SK-N-SH (cell line): ENCODE measurements around the gene GPR39. TPM values are rescaled to one million over a fixed set of nuclear protein-coding genes. Genes with fewer than 3 reads are reported as not detected.

Source experiments
- CTCF ChIA-PET: fragments of 300-600, 350-600 bp; formaldehyde crosslinking; extraction: SDS; loops from one replicate; lab custom pipeline; 2021; lab: Yijun Ruan, JAX
- POLR2A ChIA-PET: fragments of 350-600 bp; sonication (Branson Sonifier 250); formaldehyde crosslinking; extraction: SDS; loops from one replicate; lab custom pipeline; 2020; ENCODE audit warnings: antibody characterized with exemption, inconsistent platforms; lab: Yijun Ruan, JAX
- DNase-seq: peaks from one replicate; pipeline ENCODE4 v3.0.0; 2012
- H2AFZ ChIP-seq: fragments of 200-600 bp; sonication (generic); 2 replicates; pipeline ENCODE4 v1.8.1; 2016; ENCODE audit warnings: antibody characterized with exemption, mild to moderate bottlenecking, low read depth
- H3F3A ChIP-seq: fragments of 200-600 bp; sonication (generic); replicated peaks from 2 replicates; pipeline ENCODE3; 2016; ENCODE audit warnings: antibody characterized with exemption, mild to moderate bottlenecking; ENCODE audit not compliant: insufficient read depth
- H3K27ac ChIP-seq, 2 experiments: fragments of 200-500 bp in 1 of 2; fragments of 200-600 bp in 1 of 2; sonication (Bioruptor generic) in 1 of 2; sonication (generic), shearing (Covaris generic) in 1 of 2; 2 replicates each; pipeline versions ENCODE4 v1.5.1 to v1.6.1; 2014 to 2016; ENCODE audit warnings: low read depth in 2 of 2, inconsistent platforms in 1 of 2, low read length in 1 of 2, mild to moderate bottlenecking in 1 of 2, mixed read lengths in 1 of 2
- H3K27me3 ChIP-seq: fragments of 200-600 bp; sonication (generic), shearing (Covaris generic); 2 replicates; pipeline ENCODE4 v1.6.1; 2016; ENCODE audit warnings: mixed run types; ENCODE audit not compliant: insufficient read depth
- H3K36me3 ChIP-seq, 2 experiments: fragments of 200-500 bp in 1 of 2; fragments of 200-600 bp in 1 of 2; sonication (Bioruptor generic) in 1 of 2; sonication (generic) in 1 of 2; replicated peaks in 1 of 2; 2 replicates each; pipeline versions ENCODE3 to v1.5.1; 2014 to 2016; ENCODE audit warnings: low read length in 1 of 2, mild to moderate bottlenecking in 1 of 2; ENCODE audit not compliant: insufficient read depth in 2 of 2, control insufficient read depth in 1 of 2
- H3K4me1 ChIP-seq, 2 experiments: fragments of 200-500 bp in 1 of 2; fragments of 200-600 bp in 1 of 2; sonication (Bioruptor generic) in 1 of 2; sonication (generic), shearing (Covaris generic) in 1 of 2; 2 replicates each; pipeline versions ENCODE4 v1.5.1 to v1.6.1; 2014 to 2016; ENCODE audit warnings: low read depth in 1 of 2, low read length in 1 of 2, mixed run types in 1 of 2; ENCODE audit not compliant: insufficient read depth in 2 of 2, control insufficient read depth in 1 of 2
- H3K4me2 ChIP-seq: fragments of 200-600 bp; sonication (generic), shearing (Covaris generic); 2 replicates; pipeline ENCODE4 v1.6.1; 2017; ENCODE audit warnings: mixed run types
- H3K4me3 ChIP-seq, 2 experiments: fragments of 200-500 bp in 1 of 2; fragments of 200-600 bp in 1 of 2; sonication (Bioruptor generic) in 1 of 2; sonication (generic), shearing (Covaris generic) in 1 of 2; 2 replicates each; pipeline versions ENCODE4 v1.5.1 to v1.8.1; 2014 to 2016; ENCODE audit warnings: low read depth in 2 of 2, inconsistent platforms in 1 of 2, low read length in 1 of 2, mild to moderate bottlenecking in 1 of 2, mixed read lengths in 1 of 2, moderate library complexity in 1 of 2
- H3K79me2 ChIP-seq: fragments of 200-600 bp; sonication (generic); 2 replicates; pipeline ENCODE4 v1.8.1; 2017; ENCODE audit warnings: mild to moderate bottlenecking; ENCODE audit not compliant: insufficient read depth
- H3K9ac ChIP-seq: fragments of 200-600 bp; sonication (generic); 2 replicates; pipeline ENCODE4 v1.6.1; 2017; ENCODE audit warnings: mixed run types
- H3K9me2 ChIP-seq: fragments of 200-600 bp; sonication (generic); 2 replicates; pipeline ENCODE4 v1.6.1; 2017; ENCODE audit warnings: mixed run types
- H3K9me3 ChIP-seq: fragments of 200-600 bp; sonication (generic); 2 replicates; pipeline ENCODE4 v1.6.1; 2017; ENCODE audit warnings: mixed run types, mild to moderate bottlenecking, moderate library complexity
- H4K20me1 ChIP-seq: fragments of 200-600 bp; sonication (generic); 2 replicates; pipeline ENCODE4 v1.6.1; 2017; ENCODE audit warnings: mild to moderate bottlenecking, mixed run types; ENCODE audit not compliant: insufficient read depth
- CHD2 ChIP-seq: fragments of 150-350 bp; IDR thresholded peaks from 2 replicates; pipeline ENCODE4 v1.6.1; 2018; ENCODE audit warnings: low read length; ENCODE audit not compliant: partially characterized antibody
- FOSL2 ChIP-seq: IDR thresholded peaks from 2 replicates; pipeline ENCODE4 v1.4.0; 2012; ENCODE audit warnings: low read depth, mild to moderate bottlenecking, moderate library complexity, borderline replicate concordance
- FOXM1 ChIP-seq: IDR thresholded peaks from 2 replicates; pipeline ENCODE4 v1.4.0; 2012; ENCODE audit warnings: low read depth, mild to moderate bottlenecking
- GATA2 ChIP-seq: sonication (generic); formaldehyde crosslinking; IDR thresholded peaks from 2 replicates; pipeline ENCODE4 v1.5.0; 2020; ENCODE audit warnings: mild to moderate bottlenecking, missing genetic modification reagents
- NFIC ChIP-seq: IDR thresholded peaks from 2 replicates; pipeline ENCODE4 v1.4.0; 2012; ENCODE audit warnings: borderline replicate concordance
- POLR2AphosphoS5 ChIP-seq: IDR thresholded peaks from 2 replicates; pipeline ENCODE4 v1.6.1; 2012; ENCODE audit warnings: low read depth, low read length
- REST ChIP-seq: IDR thresholded peaks from 2 replicates; pipeline ENCODE4 v1.6.1; 2012; ENCODE audit warnings: mild to moderate bottlenecking, low read depth, low read length, moderate library complexity
- RFX5 ChIP-seq: IDR thresholded peaks from 2 replicates; pipeline ENCODE4 v1.6.1; 2012; ENCODE audit warnings: mild to moderate bottlenecking, improper control_type of control experiment, low read length
- SIN3A ChIP-seq: IDR thresholded peaks from 2 replicates; pipeline ENCODE4 v1.6.1; 2012; ENCODE audit warnings: low read depth, mild to moderate bottlenecking, low read length, moderate library complexity, borderline replicate concordance
- WGBS: methylation state at CpG from one replicate; pipeline ENCODE4 v1.1.6; 2017; ENCODE audit warnings: low lambda C conversion rate; 5-methylcytosine and 5-hydroxymethylcytosine counted together
- polyA plus RNA-seq, 3 experiments: library from polyadenylated mRNA; depleted of rRNA; stranded (reverse); fragments of >200 nt; gene quantifications; 2 replicates each; pipeline ENCODE4 v1.2.3, GENCODE V29; 2012
- TF ChIP-seq, protein P1 (sequence below): IDR thresholded peaks from 2 replicates; pipeline ENCODE4 v1.4.0; 2012; ENCODE audit warnings: low read depth, borderline replicate concordance
- TF ChIP-seq, protein P2 (sequence below): IDR thresholded peaks from 2 replicates; pipeline ENCODE4; 2012
- TF ChIP-seq, protein P3 (sequence below): fragments of 150-350 bp; IDR thresholded peaks from 2 replicates; pipeline ENCODE4 v1.6.1; 2017; ENCODE audit warnings: antibody characterized with exemption, low read length, low read depth, borderline replicate concordance

GPR39 gene
- polyA plus RNA-seq, 1 of the 3 experiments (the other 2 are of a cell fraction) = 2.3 TPM

DNA sequence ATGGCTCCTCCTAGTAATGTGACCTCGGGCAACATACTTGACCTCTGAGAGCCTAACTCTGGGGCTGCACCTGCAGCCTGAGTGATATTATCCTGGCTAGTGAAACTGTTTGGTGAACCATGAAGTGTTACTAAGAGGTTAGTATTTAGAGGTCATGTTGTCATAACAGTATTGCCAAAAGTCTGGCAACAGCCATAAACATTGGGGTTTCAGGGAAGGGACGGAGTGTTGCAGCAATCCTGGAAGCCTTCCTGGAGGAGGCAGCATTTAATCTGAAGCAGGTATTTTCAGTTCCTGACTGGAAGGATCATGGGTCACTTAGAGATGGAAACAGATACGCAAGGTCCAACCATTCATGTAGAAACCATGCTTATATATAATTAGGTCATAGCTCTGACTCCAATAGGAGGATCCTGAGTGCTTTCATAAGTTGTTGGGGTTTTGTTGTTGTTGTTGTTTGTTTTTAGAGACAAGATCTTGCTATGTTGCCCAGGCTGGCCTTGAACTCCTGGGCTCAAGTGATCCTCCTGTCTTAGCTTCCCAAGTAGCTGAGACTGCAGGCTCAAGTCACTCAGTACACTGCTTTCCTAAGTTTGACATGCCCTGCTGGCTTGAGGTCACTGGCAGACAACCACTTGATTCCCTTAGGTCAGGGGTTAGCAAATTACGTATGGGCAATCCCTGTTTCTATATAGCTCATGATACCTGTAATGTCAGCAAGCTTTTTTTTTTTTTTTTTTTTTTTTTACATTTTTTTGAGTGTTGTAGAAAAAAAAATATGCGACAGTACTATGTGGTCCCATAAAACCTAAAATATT is 21.5 kb downstream of the GPR39 start:
- peak overlapping the region; percentile 39 to 76; a peak in 3 of 4 replicates for H3K27ac ChIP-seq
- CTCF ChIA-PET = interaction anchor here (1.2 kb wide), 1 partner anchor 10 kb away, joined by 7 read pairs; no protein-coding TSS in a partner anchor
- 0 out of 2 replicates have a peak overlapping the region, but pooled peaks have one; percentile 63 for H3K4me2 ChIP-seq

More for the DNA sequence above, 21.5 kb downstream of the GPR39 start:
- Histone ChIP-seq H3K36me3 (no peaks in the 10 kb centered on the region), H3K4me3 (no peak overlapping the region), H3K9me2 (no peaks in the 10 kb centered on the region), H3K27me3 (no peaks in the 10 kb centered on the region), H2AFZ (no peak overlapping the region), H3K9me3 (no peaks in the 10 kb centered on the region)
- POLR2A ChIA-PET = no interaction called here
- TF ChIP-seq, protein P1, sequence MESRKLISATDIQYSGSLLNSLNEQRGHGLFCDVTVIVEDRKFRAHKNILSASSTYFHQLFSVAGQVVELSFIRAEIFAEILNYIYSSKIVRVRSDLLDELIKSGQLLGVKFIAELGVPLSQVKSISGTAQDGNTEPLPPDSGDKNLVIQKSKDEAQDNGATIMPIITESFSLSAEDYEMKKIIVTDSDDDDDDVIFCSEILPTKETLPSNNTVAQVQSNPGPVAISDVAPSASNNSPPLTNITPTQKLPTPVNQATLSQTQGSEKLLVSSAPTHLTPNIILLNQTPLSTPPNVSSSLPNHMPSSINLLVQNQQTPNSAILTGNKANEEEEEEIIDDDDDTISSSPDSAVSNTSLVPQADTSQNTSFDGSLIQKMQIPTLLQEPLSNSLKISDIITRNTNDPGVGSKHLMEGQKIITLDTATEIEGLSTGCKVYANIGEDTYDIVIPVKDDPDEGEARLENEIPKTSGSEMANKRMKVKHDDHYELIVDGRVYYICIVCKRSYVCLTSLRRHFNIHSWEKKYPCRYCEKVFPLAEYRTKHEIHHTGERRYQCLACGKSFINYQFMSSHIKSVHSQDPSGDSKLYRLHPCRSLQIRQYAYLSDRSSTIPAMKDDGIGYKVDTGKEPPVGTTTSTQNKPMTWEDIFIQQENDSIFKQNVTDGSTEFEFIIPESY = no peak
- TF ChIP-seq GATA2 (CRISPR knock-in tag) (no peak), POLR2AphosphoS5 (no peak), FOSL2 (no peak), FOXM1 (no peak), REST (no peak), SIN3A (no peak), CHD2 (no peak), NFIC (no peak), RFX5 (no peak)
- TF ChIP-seq, protein P2, sequence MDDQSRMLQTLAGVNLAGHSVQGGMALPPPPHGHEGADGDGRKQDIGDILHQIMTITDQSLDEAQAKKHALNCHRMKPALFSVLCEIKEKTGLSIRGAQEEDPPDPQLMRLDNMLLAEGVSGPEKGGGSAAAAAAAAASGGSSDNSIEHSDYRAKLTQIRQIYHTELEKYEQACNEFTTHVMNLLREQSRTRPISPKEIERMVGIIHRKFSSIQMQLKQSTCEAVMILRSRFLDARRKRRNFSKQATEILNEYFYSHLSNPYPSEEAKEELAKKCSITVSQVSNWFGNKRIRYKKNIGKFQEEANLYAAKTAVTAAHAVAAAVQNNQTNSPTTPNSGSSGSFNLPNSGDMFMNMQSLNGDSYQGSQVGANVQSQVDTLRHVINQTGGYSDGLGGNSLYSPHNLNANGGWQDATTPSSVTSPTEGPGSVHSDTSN = no peak
- TF ChIP-seq, protein P3, sequence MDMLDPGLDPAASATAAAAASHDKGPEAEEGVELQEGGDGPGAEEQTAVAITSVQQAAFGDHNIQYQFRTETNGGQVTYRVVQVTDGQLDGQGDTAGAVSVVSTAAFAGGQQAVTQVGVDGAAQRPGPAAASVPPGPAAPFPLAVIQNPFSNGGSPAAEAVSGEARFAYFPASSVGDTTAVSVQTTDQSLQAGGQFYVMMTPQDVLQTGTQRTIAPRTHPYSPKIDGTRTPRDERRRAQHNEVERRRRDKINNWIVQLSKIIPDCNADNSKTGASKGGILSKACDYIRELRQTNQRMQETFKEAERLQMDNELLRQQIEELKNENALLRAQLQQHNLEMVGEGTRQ = no peak
- TF ChIP-seq, all 33 proteins: peak for 0
- Histone ChIP-seq H3K4me1 (peaks cover 2 to 23% of the 10 kb centered on the region in 2 experiments; a peak in 2 of 4 replicates), H3K79me2 (no peaks in the 10 kb centered on the region), H3F3A (peaks cover 14% of the 10 kb centered on the region), H3K9ac (no peak overlapping the region; the same call in 1 of the 2 replicates), H4K20me1 (no peaks in the 10 kb centered on the region)
- 71% methylated on average over 4 of the region's 5 CpGs for WGBS
- DNase-seq = no peak
